ENCODE data around the gene TMEM218.

DNA sequence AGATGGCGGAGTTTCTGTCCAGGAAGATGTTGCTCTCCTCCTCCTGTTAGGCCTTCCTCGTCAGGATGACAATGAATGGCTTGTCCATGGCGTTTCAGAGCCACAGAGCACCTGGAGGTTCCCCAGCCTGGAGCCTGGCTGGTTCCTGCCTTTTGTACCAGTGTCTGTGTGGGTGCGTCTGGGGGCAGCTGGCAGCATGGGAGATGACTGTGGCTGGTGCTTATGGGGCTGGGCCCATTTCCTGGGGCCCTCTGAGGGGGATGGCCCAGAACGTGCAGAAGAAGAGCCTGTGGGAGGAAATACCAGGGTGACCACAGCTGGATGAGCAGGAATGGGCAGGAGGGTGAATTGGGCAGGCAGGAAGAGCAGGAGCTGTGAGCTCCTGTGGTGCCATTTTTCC, 41.6 kb downstream of the TMEM218 start:
- no peak for TF ChIP-seq CTCF (IDR thresholded peaks at IDR 0.05)
- no peak for TF ChIP-seq POLR2A (IDR thresholded peaks at IDR 0.05)

Measured in adrenal gland (tissue), 5 donors.